ENCODE results near the gene PDXDC1.
"Not testable (repeated sequence)": the region's sequence is repeated elsewhere in the genome, so short reads cannot be mapped to it uniquely, and the experiment has no call there.

The PDXDC1 gene

DNA sequence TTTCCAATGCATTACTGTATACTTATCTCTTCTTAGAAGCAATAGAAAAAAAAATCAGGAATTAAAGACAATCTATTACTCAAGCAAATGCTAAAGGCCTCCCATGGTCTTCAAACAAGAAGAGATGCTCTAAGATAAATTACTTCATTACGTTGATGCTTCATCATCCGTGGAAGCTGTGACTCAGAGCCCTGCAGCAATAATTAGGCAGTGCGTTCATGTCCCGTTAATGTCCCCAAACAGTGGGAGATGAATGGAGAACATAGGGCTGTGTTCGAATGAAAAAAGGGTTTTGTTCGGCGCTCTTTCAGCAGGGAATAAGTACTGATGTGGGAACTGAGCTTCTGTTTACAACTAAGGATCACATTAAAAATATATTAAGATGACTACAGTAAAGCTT lies 15.9 kb upstream of the PDXDC1 start:
- no peak overlapping the region for H3K27ac ChIP-seq
- TF ChIP-seq, protein P1, sequence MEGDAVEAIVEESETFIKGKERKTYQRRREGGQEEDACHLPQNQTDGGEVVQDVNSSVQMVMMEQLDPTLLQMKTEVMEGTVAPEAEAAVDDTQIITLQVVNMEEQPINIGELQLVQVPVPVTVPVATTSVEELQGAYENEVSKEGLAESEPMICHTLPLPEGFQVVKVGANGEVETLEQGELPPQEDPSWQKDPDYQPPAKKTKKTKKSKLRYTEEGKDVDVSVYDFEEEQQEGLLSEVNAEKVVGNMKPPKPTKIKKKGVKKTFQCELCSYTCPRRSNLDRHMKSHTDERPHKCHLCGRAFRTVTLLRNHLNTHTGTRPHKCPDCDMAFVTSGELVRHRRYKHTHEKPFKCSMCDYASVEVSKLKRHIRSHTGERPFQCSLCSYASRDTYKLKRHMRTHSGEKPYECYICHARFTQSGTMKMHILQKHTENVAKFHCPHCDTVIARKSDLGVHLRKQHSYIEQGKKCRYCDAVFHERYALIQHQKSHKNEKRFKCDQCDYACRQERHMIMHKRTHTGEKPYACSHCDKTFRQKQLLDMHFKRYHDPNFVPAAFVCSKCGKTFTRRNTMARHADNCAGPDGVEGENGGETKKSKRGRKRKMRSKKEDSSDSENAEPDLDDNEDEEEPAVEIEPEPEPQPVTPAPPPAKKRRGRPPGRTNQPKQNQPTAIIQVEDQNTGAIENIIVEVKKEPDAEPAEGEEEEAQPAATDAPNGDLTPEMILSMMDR (IDR thresholded peaks at IDR 0.05) = no peak
- TF ChIP-seq ZFX (IDR thresholded peaks at IDR 0.05; ENCODE audit: borderline replicate concordance) = no peak

DNA sequence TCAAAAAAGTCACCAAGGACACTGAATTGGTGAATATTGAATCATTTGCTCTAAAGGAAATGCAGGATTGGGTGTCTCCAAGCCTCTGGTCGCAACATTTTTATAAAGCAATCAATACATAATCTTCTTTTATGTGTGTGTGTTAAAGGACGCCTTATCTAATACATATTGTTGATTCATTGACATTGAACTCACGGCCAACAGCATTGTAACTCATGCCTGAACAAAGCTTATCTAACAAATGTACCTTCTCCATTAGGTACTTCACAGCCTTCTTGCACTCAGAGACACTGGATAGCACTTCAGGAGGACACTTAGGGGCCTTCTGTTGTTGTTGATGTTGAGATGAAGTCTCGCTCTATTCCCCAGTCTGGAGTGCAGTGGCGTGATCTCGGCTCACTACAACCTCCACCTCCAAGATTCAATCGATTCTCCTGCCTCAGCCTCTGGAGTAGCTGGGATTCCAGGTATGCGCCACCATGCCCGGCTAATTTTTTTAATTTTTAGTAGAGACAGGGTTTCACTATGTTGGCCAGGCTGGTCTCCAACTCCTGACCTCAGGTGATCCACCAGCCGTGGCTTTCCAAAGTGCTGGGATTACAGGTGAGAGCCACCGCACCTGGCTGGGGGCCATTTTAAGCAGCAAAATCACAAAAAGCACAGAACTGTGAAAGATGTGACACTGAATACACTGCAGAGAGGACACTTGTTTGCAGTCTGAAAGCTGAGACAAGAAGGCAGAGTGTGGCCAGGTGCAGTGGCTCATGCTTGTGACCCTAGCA lies 13.2 kb upstream of the PDXDC1 start:
- H3K27ac ChIP-seq = no peak overlapping the region
- TF ChIP-seq ZFX (IDR thresholded peaks at IDR 0.05; ENCODE audit: borderline replicate concordance) = no peak
- TF ChIP-seq, protein P1 (IDR thresholded peaks at IDR 0.05) = no peak

DNA sequence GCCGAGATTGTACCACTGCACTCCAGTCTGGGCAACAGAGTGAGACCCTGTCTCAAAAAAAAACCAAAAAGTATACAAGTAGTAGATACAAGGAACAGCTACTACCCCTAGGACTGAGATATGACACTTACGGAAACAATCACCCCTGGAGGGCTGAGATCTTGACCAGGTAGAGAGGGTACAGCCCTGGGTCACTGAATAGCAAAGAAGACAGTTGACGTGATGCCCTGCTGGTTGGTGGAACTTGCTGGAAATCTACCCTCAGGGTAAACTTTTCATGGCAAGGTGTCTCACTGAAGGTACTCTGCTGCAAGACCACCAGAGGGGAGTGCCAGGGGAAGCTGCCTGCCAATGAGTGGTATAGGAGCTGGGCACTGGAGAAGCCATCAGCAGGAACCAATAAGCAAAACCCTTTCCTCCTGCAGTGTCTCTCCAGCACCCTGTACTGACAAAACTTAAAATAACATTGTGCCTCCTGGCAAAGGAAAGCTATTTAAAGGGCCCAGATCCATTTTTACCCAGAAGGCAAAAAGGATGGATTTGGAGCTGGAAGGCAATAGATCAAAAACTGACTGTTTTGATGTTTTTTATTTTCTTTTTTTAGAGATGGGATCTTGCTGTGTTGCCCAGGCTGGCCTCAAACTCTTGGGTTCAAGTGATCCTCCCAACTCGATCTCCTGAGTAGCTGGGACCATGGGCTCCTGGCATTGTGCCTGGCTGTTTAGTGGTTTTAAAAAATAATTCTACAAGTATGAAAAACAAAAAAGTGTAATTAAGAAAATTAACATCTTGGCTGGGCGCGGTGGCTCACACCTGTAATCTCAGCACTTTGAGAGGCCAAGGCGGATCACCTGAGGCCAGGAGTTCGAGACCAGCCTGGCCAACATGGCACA lies 11.3 kb upstream of the PDXDC1 start:
- no peak overlapping the region for H3K27ac ChIP-seq

DNA sequence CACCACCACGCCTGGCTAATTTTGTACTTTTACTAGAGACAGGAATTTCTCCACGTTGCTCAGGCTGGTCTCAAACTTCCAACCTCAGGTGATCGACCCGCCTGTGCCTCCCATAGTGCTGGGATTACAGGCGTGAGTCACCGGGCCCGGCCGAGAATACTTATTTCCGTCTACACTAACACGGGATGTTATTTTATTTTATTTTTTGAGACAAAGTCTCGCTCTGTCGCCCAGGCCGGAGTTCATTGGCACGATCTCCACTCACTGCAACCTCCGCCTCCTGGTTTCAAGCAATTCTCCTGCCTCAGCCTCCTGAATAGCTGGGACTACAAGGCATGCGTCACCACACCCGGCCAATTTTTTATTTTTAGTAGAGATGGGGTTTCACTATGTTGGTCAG lies 9.5 kb upstream of the PDXDC1 start:
- no peak for TF ChIP-seq ZFX (IDR thresholded peaks at IDR 0.05; ENCODE audit: borderline replicate concordance)
- TF ChIP-seq, protein P1 (IDR thresholded peaks at IDR 0.05) = no peak

More for the DNA sequence above, 11.3 kb upstream of the PDXDC1 start:
- TF ChIP-seq, protein P1 (IDR thresholded peaks at IDR 0.05) = no peak
- no peak for TF ChIP-seq ZFX (IDR thresholded peaks at IDR 0.05; ENCODE audit: borderline replicate concordance)

DNA sequence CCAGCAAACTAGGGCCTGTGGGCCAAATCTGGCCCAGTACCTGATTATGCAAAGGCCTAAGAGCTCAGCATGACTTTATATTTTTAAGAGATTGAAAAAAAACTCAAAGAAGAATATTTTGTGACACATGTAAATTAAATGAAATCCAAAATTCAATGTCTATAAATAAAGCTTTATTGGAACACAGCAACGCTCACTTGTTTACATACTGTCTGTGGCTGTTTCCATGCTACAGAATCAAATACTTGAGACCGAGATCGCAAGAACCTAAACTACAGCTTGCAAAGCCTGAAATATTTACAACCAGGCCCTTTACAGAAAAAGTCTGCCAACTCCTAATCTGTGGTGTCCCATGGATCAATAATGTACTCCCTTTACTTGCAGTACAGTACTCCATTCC lies 5.0 kb upstream of the PDXDC1 start:
- H3K27ac ChIP-seq = not testable (repeated sequence)

More for the DNA sequence above, 9.5 kb upstream of the PDXDC1 start:
- H3K27ac ChIP-seq = no peak overlapping the region

DNA sequence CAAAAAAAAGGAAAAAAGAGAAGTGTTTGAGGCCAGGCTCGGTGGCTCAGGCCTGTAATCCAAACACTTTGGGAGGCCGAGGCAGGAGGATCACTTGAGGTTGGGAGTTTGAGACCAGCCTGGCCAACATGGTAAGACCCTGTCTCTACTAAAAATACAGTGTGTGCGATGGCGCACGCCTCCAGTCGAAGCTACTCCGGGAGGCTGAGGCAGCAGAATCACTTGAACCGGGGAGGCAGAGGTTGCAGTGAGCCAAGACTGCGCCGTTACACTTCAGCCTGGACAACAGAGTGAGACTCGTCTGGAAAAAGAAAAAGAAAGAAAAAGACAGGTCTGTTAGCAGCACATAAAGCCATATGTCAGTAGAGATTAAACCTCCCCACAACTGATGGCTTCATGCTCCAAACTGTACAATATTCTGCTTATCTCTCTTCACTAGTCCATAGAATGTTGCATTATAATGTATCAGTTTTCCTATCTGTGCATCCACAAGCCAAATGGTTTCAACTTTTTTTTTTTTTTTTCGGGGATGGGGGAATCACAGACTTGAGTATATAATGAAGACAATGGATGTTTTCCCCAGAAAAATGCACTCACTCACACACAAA lies 3.1 kb upstream of the PDXDC1 start:
- H3K27ac ChIP-seq = not testable (repeated sequence)

DNA sequence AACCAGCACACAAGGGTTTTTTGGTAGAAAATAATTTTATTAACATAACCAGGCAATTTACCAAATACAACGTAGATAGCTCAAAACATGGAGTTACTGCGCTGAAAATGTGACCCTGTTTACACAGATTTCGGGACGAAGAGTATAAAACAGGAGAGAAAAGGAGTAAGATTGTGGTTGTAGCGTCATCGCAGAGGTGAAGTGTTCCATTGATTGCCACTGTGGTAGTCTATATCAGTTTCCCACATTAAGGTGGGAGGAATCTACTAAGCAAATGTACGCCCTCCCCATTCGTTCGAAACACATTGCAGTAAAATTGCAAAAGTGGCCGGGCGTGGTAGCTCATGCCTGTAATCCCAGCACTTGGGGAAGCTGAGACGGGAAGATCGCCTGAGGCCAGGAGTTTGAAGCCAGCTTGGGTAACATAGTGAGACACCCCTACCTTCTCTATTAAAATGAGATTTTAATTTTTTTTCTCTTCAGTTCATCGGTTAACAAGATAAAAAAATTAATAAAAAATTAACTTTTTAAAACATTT lies 972 bp upstream of the PDXDC1 start:
- H3K27ac ChIP-seq = peak overlapping the region; percentile 79

DNA sequence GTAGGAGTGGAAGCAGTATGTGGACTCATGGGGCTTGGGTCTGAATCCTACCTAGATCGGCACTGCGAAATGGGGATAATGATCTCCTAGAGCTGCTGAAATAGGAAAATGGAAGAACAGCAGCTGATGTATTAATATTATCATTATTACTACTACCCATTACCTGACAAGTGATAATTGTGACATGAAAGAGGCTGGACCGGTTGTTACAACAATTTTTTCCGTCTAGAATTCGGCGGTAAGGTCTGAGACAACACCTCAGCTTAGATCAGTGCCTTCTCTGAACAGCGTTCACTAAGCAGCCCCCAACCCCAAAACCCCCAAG lies 533 bp upstream of the PDXDC1 start:
- peak overlapping the region; percentile 79 for H3K27ac ChIP-seq

DNA sequence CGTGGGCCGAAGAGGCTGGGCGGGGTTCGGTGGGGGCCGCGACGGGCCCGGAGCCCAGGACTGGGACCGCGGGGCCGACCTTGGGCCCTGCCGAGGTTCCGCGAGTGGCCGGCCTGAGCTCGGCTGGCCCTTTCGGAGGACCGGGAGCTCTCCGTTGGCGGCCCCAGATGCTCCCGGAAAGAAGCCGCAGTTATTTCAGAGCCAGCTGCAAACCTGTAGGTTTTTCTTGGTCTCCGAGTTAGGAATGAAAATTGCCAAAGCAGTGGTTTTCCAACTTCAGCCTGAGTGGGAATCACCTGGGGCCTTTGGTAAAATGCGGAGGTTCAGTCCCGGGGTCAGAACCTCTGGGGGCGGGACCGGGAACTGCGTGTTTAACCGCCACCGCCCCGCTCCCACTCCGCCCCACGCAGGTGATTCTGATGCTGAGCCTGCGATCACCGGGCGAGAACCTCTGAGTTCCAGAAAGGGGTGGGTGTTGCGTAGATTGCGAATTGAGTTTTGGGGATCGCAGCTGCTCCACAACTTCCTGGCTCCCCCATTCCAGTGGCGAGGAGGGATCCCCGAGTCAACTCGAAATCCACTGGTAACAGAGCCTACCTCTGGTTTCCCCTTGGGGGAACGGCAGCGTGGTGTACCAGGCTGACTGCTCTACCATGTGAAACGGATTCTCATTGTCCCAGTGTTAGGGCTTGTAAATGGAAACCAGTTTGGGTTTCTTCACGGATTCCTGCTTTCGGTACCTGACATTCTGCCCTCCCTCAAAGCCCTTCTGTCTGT lies 780 bp downstream of the PDXDC1 start:
- peak overlapping the region; percentile 79 for H3K27ac ChIP-seq

DNA sequence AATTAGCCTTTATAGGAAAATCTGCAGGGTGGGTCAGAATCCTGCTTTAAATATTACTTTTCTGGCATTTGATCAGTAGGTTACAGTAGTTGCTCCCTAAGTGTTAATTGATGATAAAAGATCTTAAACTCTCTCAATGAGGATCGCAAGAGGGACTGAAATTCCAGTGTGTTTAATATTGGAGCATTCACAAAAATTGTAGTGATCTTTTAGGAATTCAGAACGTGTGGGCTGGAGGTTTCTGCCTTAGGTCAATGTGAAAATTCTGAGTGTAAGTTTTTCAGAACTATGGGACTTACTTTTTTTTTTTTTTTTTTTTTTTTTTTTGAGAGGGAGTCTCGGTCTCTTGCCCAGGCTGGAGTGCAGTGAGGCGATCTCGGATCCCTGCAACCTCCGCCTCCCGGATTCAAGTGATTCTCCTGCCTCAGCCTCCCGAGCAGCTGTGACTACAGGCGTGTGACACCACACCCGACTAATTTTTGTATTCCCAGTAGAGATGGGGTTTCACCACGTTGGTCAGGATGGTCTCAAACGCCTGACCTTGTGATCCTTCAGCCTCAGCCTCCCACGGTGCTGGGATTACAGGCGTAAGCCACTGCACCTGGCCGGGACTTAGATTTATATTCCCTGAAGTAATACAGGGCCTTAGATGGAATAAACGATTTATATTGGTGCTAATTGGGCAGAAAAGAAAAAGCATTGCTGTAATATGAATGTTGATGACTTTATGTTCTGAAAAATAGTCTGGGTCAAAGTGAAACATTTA lies 2.3 kb downstream of the PDXDC1 start:
- not testable (repeated sequence) for H3K27ac ChIP-seq

DNA sequence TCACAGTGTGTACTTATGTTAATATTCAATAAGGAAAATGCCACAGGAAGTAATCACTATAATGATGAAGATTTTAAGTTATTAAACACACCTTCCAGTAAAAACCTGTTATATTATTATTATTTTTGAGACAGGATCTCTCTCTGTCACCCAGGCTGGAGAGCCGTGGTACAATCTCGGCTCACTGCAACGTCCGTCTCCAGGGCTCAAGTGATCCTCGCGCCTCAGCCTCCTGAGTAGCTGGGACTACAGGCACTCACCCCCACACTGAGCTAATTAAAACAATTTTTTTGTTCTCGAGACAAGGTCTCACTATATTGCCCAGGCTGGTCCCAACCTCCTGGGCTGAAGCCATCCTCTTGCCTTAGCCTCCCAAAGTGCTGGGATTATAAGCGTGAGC lies 3.5 kb downstream of the PDXDC1 start:
- H3K27ac ChIP-seq = 0 out of 2 replicates have a peak overlapping the region, but pooled peaks have one; percentile 41

DNA sequence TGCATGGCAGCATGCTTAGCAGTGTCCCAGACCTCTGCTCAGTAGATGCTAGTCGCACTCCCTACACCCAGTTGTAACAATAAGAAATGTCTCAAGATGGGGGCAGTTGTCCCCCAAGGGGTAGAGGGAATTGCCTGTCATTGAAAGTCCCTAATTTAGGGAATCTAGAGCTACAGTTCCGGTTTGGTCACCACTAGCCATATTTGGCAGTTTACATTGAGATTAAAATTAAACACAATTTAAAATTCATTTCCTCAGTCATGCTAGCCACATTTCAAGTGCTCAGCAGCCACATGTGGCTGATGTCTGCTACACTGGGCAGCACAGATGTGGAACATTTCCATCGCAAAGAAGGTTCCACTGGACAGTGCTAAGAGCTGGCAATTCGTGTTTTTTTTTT lies 4.1 kb downstream of the PDXDC1 start:
- peak overlapping the region; percentile 41; the same call in 1 of the 2 replicates for H3K27ac ChIP-seq

DNA sequence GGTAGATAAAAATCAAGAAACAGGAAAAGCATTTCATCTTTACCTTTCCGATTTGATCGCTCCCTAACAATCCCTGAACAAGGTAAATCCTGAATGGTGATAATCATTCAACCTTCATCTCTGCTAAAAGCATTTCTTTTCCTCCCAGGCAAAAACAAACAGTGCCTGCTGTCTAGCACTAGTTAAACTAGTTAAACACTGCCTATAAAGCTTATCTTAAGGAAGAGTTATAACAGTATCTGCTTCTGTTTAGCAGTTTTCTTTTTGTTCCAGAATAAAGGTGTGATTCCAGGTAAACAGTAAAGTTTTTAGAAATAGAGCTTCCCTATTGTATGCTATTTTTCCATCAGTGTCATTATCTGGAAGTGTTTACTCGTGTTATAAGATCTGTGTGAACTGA lies 6.4 kb downstream of the PDXDC1 start:
- peak overlapping the region; percentile 37 for H3K27ac ChIP-seq

DNA sequence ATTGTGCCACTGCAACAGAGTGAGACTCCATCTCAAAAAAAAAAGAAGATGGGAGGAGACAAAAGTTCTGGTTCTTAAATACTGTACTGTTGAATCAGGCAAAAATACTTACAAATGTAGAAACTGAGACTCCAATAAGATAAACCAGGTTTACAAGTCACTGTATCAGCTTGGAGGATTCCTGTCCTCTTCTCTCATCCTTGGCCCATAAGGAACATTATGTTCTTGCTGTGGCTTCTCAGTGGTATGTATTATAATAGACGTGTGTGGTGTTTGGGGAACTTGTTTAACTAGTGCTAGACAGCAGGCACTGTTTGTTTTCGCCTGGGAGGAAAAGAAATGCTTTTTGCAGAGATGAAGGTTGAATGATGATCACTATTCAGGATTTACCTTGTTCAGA lies 7.7 kb downstream of the PDXDC1 start:
- peak overlapping the region; percentile 37 for H3K27ac ChIP-seq
